ENCODE data around the gene ATP8A2. TPM values are rescaled to one million over a fixed set of nuclear protein-coding genes. Genes with fewer than 3 reads are reported as not detected.

The ATP8A2 gene
- total RNA-seq, 2 experiments from 2014 or later: 0.22 to 0.42 TPM

GRCh38 chr13:25702386-25702785, 330.6 kb downstream of the ATP8A2 start:
- Mint-ChIP-seq H3K27me3 (peaks cover 4% of the 10 kb centered on the region), H3K36me3 (ENCODE audit: low read depth) (no peaks in the 10 kb centered on the region), H3K4me1 (no peaks in the 10 kb centered on the region), H3K9me3 (no peaks in the 10 kb centered on the region), H3K27ac (no peak overlapping the region), H3K4me3 (no peak overlapping the region)
- CTCF ChIA-PET: no interaction called here
- DNase-seq: no peak
- POLR2A ChIA-PET: no interaction called here

- no peak for DNase-seq
- no peaks in the 10 kb centered on the region for H3K9me3 Mint-ChIP-seq
- H3K36me3 Mint-ChIP-seq (ENCODE audit: low read depth): no peaks in the 10 kb centered on the region
- H3K27ac Mint-ChIP-seq: no peak overlapping the region
- no peak overlapping the region for H3K4me3 Mint-ChIP-seq
- no peaks in the 10 kb centered on the region for H3K4me1 Mint-ChIP-seq
- POLR2A ChIA-PET: interaction anchor here (0.7 kb wide), 3 partner anchors 21 to 407 kb away, joined by 3 to 5 read pairs (median 4); no protein-coding TSS in a partner anchor
- CTCF ChIA-PET: interaction anchor here (0.6 kb wide), 1 partner anchor 159 kb away, joined by 3 read pairs; no protein-coding TSS in a partner anchor
- H3K27me3 Mint-ChIP-seq: peaks cover 4% of the 10 kb centered on the region
These were observed 336.0 kb downstream of the ATP8A2 start for GRCh38 chr13:25707726-25708125.

GRCh38 chr13:25708268-25708667, 336.5 kb downstream of the ATP8A2 start:
- POLR2A ChIA-PET: interaction anchor here (0.7 kb wide), 2 partner anchors 79 to 406 kb away, joined by 4 to 5 read pairs; no protein-coding TSS in a partner anchor
- no peak overlapping the region for H3K4me3 Mint-ChIP-seq

GRCh38 chr13:25709088-25709487, 337.3 kb downstream of the ATP8A2 start:
- POLR2A ChIA-PET: no interaction called here
- H3K9me3 Mint-ChIP-seq: no peaks in the 10 kb centered on the region
- no peak overlapping the region for H3K4me3 Mint-ChIP-seq
- no peak for DNase-seq
- H3K4me1 Mint-ChIP-seq: no peaks in the 10 kb centered on the region
- no peaks in the 10 kb centered on the region for H3K36me3 Mint-ChIP-seq (ENCODE audit: low read depth)
- peaks cover 3% of the 10 kb centered on the region for H3K27me3 Mint-ChIP-seq
- CTCF ChIA-PET: no interaction called here
- H3K27ac Mint-ChIP-seq: no peak overlapping the region

More at GRCh38 chr13:25708268-25708667, 336.5 kb downstream of the ATP8A2 start:
- Mint-ChIP-seq H3K9me3 (no peaks in the 10 kb centered on the region), H3K36me3 (ENCODE audit: low read depth) (no peaks in the 10 kb centered on the region), H3K27me3 (peaks cover 4% of the 10 kb centered on the region), H3K4me1 (no peaks in the 10 kb centered on the region), H3K27ac (no peak overlapping the region)
- CTCF ChIA-PET: interaction anchor here (0.6 kb wide), 1 partner anchor 158 kb away, joined by 3 read pairs; no protein-coding TSS in a partner anchor
- no peak for DNase-seq

- H3K4me3 Mint-ChIP-seq: no peak overlapping the region
- CTCF ChIA-PET: no interaction called here
- H3K27ac Mint-ChIP-seq: no peak overlapping the region
- no peaks in the 10 kb centered on the region for H3K9me3 Mint-ChIP-seq
- POLR2A ChIA-PET: no interaction called here
- H3K4me1 Mint-ChIP-seq: no peaks in the 10 kb centered on the region
- no peak for DNase-seq
- peaks cover 13% of the 10 kb centered on the region for H3K27me3 Mint-ChIP-seq
- no peaks in the 10 kb centered on the region for H3K36me3 Mint-ChIP-seq (ENCODE audit: low read depth)
These were observed 344.0 kb downstream of the ATP8A2 start for GRCh38 chr13:25715760-25716159.

GRCh38 chr13:25717666-25718197, 346.0 kb downstream of the ATP8A2 start:
- H3K36me3 Mint-ChIP-seq (ENCODE audit: low read depth): no peaks in the 10 kb centered on the region
- DNase-seq: no peak
- H3K27me3 Mint-ChIP-seq: peaks cover 13% of the 10 kb centered on the region
- no peak overlapping the region for H3K27ac Mint-ChIP-seq
- ChIA-PET CTCF (no interaction called here), POLR2A (no interaction called here)
- no peak overlapping the region for H3K4me3 Mint-ChIP-seq
- H3K4me1 Mint-ChIP-seq: no peaks in the 10 kb centered on the region
- no peaks in the 10 kb centered on the region for H3K9me3 Mint-ChIP-seq

- DNase-seq: no peak
- Mint-ChIP-seq H3K4me1 (no peaks in the 10 kb centered on the region), H3K4me3 (no peak overlapping the region), H3K27me3 (peaks cover 11% of the 10 kb centered on the region), H3K9me3 (no peaks in the 10 kb centered on the region), H3K36me3 (ENCODE audit: low read depth) (no peaks in the 10 kb centered on the region), H3K27ac (no peak overlapping the region)
- ChIA-PET CTCF (interaction anchor here (0.6 kb wide), 1 partner anchor 324 kb away, joined by 3 read pairs; no protein-coding TSS in a partner anchor), POLR2A (no interaction called here)
These were observed 347.9 kb downstream of the ATP8A2 start for GRCh38 chr13:25719666-25720065.

- ChIA-PET POLR2A (no interaction called here), CTCF (no interaction called here)
- Mint-ChIP-seq H3K27me3 (peaks cover 2% of the 10 kb centered on the region), H3K27ac (no peak overlapping the region), H3K9me3 (no peaks in the 10 kb centered on the region), H3K36me3 (ENCODE audit: low read depth) (no peaks in the 10 kb centered on the region), H3K4me3 (no peak overlapping the region), H3K4me1 (no peaks in the 10 kb centered on the region)
- DNase-seq: no peak
These were observed 351.1 kb downstream of the ATP8A2 start for GRCh38 chr13:25722893-25723292.

GRCh38 chr13:25725104-25725503, 353.3 kb downstream of the ATP8A2 start:
- H3K27ac Mint-ChIP-seq: no peak overlapping the region
- H3K9me3 Mint-ChIP-seq: no peaks in the 10 kb centered on the region
- no peaks in the 10 kb centered on the region for H3K4me1 Mint-ChIP-seq
- POLR2A ChIA-PET: no interaction called here
- peaks cover 2% of the 10 kb centered on the region for H3K27me3 Mint-ChIP-seq
- H3K36me3 Mint-ChIP-seq (ENCODE audit: low read depth): no peaks in the 10 kb centered on the region
- no peak for DNase-seq
- H3K4me3 Mint-ChIP-seq: no peak overlapping the region
- CTCF ChIA-PET: no interaction called here

GRCh38 chr13:25727250-25727649, 355.5 kb downstream of the ATP8A2 start:
- Mint-ChIP-seq H3K27me3 (no peaks in the 10 kb centered on the region), H3K4me3 (no peak overlapping the region), H3K4me1 (no peaks in the 10 kb centered on the region), H3K36me3 (ENCODE audit: low read depth) (no peaks in the 10 kb centered on the region), H3K27ac (no peak overlapping the region), H3K9me3 (no peaks in the 10 kb centered on the region)
- ChIA-PET CTCF (no interaction called here), POLR2A (no interaction called here)
- no peak for DNase-seq

- Mint-ChIP-seq H3K27ac (no peak overlapping the region), H3K27me3 (no peaks in the 10 kb centered on the region), H3K9me3 (no peaks in the 10 kb centered on the region), H3K4me3 (no peak overlapping the region), H3K4me1 (no peaks in the 10 kb centered on the region), H3K36me3 (ENCODE audit: low read depth) (no peaks in the 10 kb centered on the region)
- ChIA-PET CTCF (no interaction called here), POLR2A (interaction anchor here (0.6 kb wide), 1 partner anchor 310 kb away, joined by 3 read pairs; no protein-coding TSS in a partner anchor)
- no peak for DNase-seq
These were observed 356.0 kb downstream of the ATP8A2 start for GRCh38 chr13:25727810-25728209.

GRCh38 chr13:25729201-25729600, 357.4 kb downstream of the ATP8A2 start:
- POLR2A ChIA-PET: no interaction called here
- Mint-ChIP-seq H3K27ac (no peak overlapping the region), H3K4me3 (no peak overlapping the region), H3K9me3 (no peaks in the 10 kb centered on the region), H3K36me3 (ENCODE audit: low read depth) (no peaks in the 10 kb centered on the region), H3K4me1 (no peaks in the 10 kb centered on the region), H3K27me3 (no peaks in the 10 kb centered on the region)
- CTCF ChIA-PET: interaction anchor here (0.6 to 0.7 kb wide), 2 partner anchors 11 to 1848 kb away, joined by 3 read pairs; no protein-coding TSS in a partner anchor
- DNase-seq: no peak

GRCh38 chr13:25731037-25731436, 359.3 kb downstream of the ATP8A2 start:
- CTCF ChIA-PET: no interaction called here
- no peaks in the 10 kb centered on the region for H3K36me3 Mint-ChIP-seq (ENCODE audit: low read depth)
- no peaks in the 10 kb centered on the region for H3K27me3 Mint-ChIP-seq

GRCh38 chr13:25731536-25731935, 359.8 kb downstream of the ATP8A2 start:
- Mint-ChIP-seq H3K9me3 (no peaks in the 10 kb centered on the region), H3K27ac (no peak overlapping the region), H3K27me3 (no peaks in the 10 kb centered on the region), H3K4me1 (no peaks in the 10 kb centered on the region), H3K4me3 (no peak overlapping the region), H3K36me3 (ENCODE audit: low read depth) (no peaks in the 10 kb centered on the region)
- no peak for DNase-seq
- ChIA-PET POLR2A (no interaction called here), CTCF (no interaction called here)

More at GRCh38 chr13:25731037-25731436, 359.3 kb downstream of the ATP8A2 start:
- no peak for DNase-seq
- POLR2A ChIA-PET: no interaction called here
- Mint-ChIP-seq H3K4me1 (no peaks in the 10 kb centered on the region), H3K9me3 (no peaks in the 10 kb centered on the region), H3K4me3 (no peak overlapping the region), H3K27ac (no peak overlapping the region)

Data from activated CD4-positive, alpha-beta T cell treated with anti-CD3 and anti-CD28 coated beads, Interleukin-2, amount 10 ng/mL, durations not matched to agents 7 days and 5 days (primary cell).